ENCODE data around the gene COL9A3.
A peak's percentile ranks its signal among the peaks of the same experiment; 100 is the strongest.

The COL9A3 gene

GRCh38 chr20:62792182-62792939 is 24.5 kb upstream of the COL9A3 start:
- TF ChIP-seq POLR2AphosphoS5 (IDR thresholded peaks at IDR 0.05; ENCODE audit: low read depth, low read length) (no peak), TAF1 (IDR thresholded peaks at IDR 0.05; ENCODE audit: borderline replicate concordance, low read depth, low read length) (no peak), POLR2A (IDR thresholded peaks at IDR 0.05; ENCODE audit: low read depth, low read length) (no peak)
- DNase-seq (ENCODE audit: insufficient read length) (no peak), FAIRE-seq (no peak)

GRCh38 chr20:62792940-62793756 is 23.7 kb upstream of the COL9A3 start:
- FAIRE-seq = no peak
- no peak for DNase-seq (ENCODE audit: insufficient read length)
- no peak for TF ChIP-seq TAF1 (IDR thresholded peaks at IDR 0.05; ENCODE audit: borderline replicate concordance, low read depth, low read length)

DNA sequence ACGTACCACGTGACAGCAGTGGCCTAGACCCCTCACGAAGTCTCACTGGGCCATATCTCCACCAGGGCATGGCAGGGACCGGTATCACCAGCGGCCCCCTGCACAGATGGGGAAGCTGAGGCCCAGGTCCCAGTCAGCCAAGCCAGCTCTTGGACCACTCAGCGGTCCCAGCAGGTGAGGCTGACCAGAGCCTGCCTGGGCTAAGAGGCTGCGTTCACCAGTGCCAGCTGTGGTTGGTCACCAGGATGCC is 23.2 kb upstream of the COL9A3 start:
- no peak for FAIRE-seq
- no peak for TF ChIP-seq TAF1 (IDR thresholded peaks at IDR 0.05; ENCODE audit: borderline replicate concordance, low read depth, low read length)
- no peak for TF ChIP-seq POLR2AphosphoS5 (IDR thresholded peaks at IDR 0.05; ENCODE audit: low read depth, low read length)
- no peak for TF ChIP-seq POLR2A (IDR thresholded peaks at IDR 0.05; ENCODE audit: low read depth, low read length)
- DNase-seq (ENCODE audit: insufficient read length) = no peak

DNA sequence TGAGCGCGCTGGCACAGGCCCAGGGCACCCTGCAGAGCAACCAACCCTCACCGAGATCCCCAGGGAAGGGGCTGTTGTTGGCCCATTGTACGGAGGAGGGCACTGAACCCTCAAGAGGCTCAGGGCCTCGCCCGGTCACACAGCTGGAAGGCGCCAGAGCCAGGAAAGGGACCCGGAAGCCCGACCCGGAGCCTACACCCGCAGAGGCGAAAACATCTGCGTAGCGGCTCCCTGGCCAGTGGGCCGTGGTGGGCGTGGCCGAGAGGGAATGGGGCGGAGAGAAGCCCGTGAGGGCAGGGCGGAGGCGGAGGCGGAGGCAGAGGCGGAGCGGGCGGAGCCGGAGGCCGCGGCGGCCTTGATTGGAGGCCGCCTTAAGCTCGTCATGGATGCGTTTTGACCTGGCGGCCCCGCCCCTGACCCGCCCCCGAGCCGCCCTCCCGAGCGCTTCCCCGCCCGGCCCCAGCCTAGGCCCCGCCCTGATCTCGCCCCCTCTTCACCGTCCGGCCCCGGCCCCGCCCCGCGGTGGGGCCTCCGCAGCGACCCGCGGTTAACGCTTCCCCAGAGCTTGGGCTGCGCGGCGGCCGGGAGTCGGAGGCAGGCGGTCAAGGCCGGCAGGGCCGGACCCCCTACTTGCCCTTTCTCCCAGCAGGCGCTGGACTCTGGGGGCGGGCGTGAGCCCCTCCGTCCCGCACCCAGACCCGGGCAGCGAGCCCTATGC is 22.7 kb upstream of the COL9A3 start:
- DNase-seq (ENCODE audit: insufficient read length) = peak; percentile 95
- TF ChIP-seq POLR2A (IDR thresholded peaks at IDR 0.05; ENCODE audit: low read depth, low read length) = peak; percentile 73; the same call in 1 of the 2 replicates
- peak; percentile 38; the same call in 1 of the 2 replicates for TF ChIP-seq POLR2AphosphoS5 (IDR thresholded peaks at IDR 0.05; ENCODE audit: low read depth, low read length)
- TF ChIP-seq TAF1 (IDR thresholded peaks at IDR 0.05; ENCODE audit: borderline replicate concordance, low read depth, low read length) = no peak
- peak; percentile 87 for FAIRE-seq

GRCh38 chr20:62795023-62795761 is 21.7 kb upstream of the COL9A3 start:
- TF ChIP-seq POLR2AphosphoS5 (IDR thresholded peaks at IDR 0.05; ENCODE audit: low read depth, low read length) = no peak
- TF ChIP-seq POLR2A (IDR thresholded peaks at IDR 0.05; ENCODE audit: low read depth, low read length) = peak; percentile 45; the same call in 1 of the 2 replicates
- TF ChIP-seq TAF1 (IDR thresholded peaks at IDR 0.05; ENCODE audit: borderline replicate concordance, low read depth, low read length) = no peak
- no peak for FAIRE-seq

GRCh38 chr20:62796699-62797491 is 20.0 kb upstream of the COL9A3 start:
- no peak for TF ChIP-seq POLR2AphosphoS5 (IDR thresholded peaks at IDR 0.05; ENCODE audit: low read depth, low read length)
- FAIRE-seq (no peak), DNase-seq (ENCODE audit: insufficient read length) (no peak)

More at GRCh38 chr20:62795023-62795761, 21.7 kb upstream of the COL9A3 start:
- no peak for DNase-seq (ENCODE audit: insufficient read length)

- DNase-seq (ENCODE audit: insufficient read length) (no peak), FAIRE-seq (no peak)
Observed at GRCh38 chr20:62797671-62798532, 18.9 kb upstream of the COL9A3 start.

DNA sequence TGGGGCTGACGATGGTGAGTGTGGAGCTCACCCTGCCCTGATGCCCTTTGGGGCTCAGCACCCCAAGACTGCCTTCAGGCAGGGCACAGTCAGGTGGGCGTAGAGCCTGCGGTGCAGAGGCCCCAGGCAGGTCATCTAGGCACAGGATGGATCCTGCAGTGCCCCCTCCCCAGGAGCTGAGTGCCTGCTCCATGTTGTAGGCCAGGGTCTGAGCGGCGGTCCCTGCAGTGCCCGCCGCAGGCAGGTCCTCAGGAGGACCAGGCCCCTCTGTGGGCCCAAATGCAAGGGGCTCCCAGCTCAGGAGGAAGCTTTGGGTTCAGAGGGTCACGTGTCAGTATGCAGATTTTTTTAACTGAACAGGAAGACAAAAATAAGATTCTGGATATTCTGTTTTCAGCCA is 17.8 kb upstream of the COL9A3 start:
- TF ChIP-seq POLR2A (IDR thresholded peaks at IDR 0.05; ENCODE audit: low read depth, low read length) (no peak), TAF1 (IDR thresholded peaks at IDR 0.05; ENCODE audit: borderline replicate concordance, low read depth, low read length) (no peak), POLR2AphosphoS5 (IDR thresholded peaks at IDR 0.05; ENCODE audit: low read depth, low read length) (no peak)
- no peak for DNase-seq (ENCODE audit: insufficient read length)
- no peak for FAIRE-seq

More at GRCh38 chr20:62797671-62798532, 18.9 kb upstream of the COL9A3 start:
- TF ChIP-seq TAF1 (IDR thresholded peaks at IDR 0.05; ENCODE audit: borderline replicate concordance, low read depth, low read length) (no peak), POLR2AphosphoS5 (IDR thresholded peaks at IDR 0.05; ENCODE audit: low read depth, low read length) (no peak), POLR2A (IDR thresholded peaks at IDR 0.05; ENCODE audit: low read depth, low read length) (no peak)

- no peak for TF ChIP-seq POLR2A (IDR thresholded peaks at IDR 0.05; ENCODE audit: low read depth, low read length)
- TF ChIP-seq POLR2AphosphoS5 (IDR thresholded peaks at IDR 0.05; ENCODE audit: low read depth, low read length) = no peak
- TF ChIP-seq TAF1 (IDR thresholded peaks at IDR 0.05; ENCODE audit: borderline replicate concordance, low read depth, low read length) = no peak
- DNase-seq (ENCODE audit: insufficient read length) (no peak), FAIRE-seq (no peak)
Observed at GRCh38 chr20:62799459-62799858, 17.4 kb upstream of the COL9A3 start.

DNA sequence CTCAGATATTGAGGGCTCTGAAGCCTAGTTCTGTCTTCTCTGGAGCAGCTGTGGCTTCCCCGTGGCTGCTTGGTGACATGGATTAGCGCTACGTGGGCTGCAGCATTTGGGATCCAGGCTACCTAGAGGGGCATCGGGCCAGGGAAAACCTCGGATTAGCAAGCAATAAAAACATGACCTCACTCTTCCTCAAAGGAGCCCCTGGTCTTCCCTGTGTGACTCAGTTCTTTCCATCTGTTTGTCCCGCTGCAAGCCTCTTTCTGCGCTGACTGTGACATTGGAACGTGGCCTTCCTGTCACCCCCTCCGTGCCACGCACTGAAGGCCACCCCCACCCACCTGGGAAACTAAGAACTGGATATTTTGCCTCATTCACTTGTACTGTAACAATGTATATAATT is 17.0 kb upstream of the COL9A3 start:
- TF ChIP-seq POLR2AphosphoS5 (IDR thresholded peaks at IDR 0.05; ENCODE audit: low read depth, low read length) = no peak
- no peak for TF ChIP-seq TAF1 (IDR thresholded peaks at IDR 0.05; ENCODE audit: borderline replicate concordance, low read depth, low read length)
- no peak for TF ChIP-seq POLR2A (IDR thresholded peaks at IDR 0.05; ENCODE audit: low read depth, low read length)
- FAIRE-seq = no peak

More for the DNA sequence above, 17.0 kb upstream of the COL9A3 start:
- DNase-seq (ENCODE audit: insufficient read length) = no peak

All from GM12892 (cell line).